HG03520 (cell line): Measurements from ENCODE around the gene PRR30.

Experiments used
- ATAC-seq: cut with Tn5 transposase; IDR thresholded peaks from one replicate; pipeline ENCODE4 v1.9.1; 2021; ENCODE audit warnings: mild to moderate bottlenecking, moderate library complexity; ENCODE audit not compliant: unreplicated experiment

The PRR30 gene

DNA sequence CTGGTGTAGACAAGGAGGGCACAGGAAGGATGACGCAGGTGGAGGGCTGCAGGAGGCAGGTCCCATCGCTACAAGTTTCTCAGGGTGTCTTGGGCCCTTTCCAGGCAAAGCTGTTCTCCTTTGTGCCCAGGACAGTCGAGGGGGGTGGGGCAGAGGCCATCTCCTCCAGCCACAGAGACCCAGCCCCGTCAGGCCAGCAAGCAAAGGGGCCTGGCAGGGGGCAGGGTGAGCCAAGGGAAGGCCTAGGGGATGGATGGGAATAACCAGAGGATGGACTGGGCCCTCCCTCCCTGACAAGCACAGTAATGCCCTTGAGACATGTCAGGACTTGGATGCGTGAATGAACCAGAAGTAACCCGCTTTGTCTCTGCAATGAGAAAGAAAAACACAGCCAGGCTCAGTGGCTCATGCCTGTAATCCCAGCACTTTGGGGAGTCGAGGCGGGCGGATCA lies 15.9 kb upstream of the PRR30 start:
- no peak for ATAC-seq

DNA sequence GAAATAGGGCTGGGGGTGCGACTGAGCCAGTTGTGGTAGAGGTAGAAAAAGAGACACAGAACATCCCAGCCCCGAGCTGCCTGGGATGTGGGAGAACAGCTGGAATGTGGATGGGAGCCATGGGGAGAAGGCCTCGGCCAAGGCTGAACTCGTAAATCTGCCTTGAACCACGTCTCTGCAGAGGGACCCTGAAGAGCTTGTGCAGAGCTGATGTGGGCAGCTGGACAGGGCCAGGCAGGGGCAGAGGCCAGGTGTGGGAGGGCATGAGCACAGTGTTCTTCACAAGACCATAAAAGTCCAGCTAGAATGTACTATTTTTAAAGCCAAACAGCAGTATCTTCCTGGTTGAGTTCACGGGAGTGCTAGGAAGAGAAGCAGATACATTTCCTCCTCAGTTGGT lies 15.3 kb upstream of the PRR30 start:
- no peak for ATAC-seq

DNA sequence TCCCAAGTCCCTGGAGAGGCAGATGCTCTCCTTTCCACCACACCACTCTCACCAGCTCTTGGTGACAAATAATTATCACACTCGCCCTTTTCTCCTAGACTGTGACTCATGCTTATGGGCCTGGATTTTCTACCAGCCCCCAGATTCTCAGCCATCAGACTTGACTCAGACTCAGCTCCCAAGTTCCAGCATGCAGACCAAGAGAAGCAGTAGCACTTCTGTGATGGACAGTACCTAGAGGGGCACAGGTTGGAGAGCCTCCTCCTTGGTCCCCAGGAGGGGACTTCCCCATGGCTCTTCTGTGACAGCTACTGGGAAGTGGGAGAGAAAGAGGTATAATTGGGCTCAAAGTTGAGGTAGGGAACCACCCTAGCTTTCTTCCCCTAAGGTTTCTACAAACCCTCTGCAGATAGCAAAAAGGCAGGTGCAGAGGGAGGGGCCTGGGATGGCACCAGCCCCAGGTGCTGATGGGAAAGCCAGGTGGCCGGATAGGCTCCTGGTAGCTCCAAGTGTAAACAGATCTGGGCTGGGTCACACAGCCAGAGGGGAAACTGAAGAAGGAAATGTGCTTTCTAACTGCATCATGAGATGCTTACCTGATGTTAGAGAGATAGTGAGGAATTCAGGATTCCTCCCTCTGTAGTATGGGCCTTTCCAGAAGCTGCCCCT lies 13.7 kb upstream of the PRR30 start:
- no peak for ATAC-seq

DNA sequence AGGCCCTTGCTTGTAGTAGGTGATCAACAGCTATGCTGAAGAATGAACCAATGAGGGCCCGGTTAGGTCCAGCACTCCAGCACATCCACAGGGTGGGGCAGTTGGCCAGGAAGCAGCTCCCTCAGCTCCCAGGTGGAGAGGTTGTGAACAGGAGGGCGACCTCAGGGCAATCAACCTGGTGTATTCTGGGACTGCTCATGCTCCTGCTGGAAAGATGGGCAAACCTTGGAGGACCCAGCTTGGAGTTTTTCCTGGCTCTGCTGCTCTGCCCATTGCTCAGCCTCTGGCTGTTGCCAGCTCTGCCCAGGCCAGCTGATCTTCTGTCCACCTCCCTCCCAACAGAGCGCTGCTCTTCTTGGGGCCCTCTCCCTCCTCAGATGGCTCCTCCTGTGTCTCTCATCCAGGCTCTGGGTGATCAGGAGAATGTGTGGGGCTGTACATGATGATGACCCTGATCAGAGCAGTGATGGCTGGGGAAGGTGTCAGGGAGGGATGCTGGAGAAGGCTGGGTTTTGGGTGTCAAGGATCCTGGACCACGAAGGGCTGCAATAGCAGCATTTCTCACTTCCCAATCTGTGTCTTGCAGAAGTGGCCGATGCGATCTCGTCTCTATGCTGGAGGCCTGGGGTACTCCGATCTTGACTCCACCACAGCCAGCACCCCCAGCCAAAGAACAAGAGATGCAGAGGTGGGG lies 13.0 kb upstream of the PRR30 start:
- ATAC-seq, result no peak

DNA sequence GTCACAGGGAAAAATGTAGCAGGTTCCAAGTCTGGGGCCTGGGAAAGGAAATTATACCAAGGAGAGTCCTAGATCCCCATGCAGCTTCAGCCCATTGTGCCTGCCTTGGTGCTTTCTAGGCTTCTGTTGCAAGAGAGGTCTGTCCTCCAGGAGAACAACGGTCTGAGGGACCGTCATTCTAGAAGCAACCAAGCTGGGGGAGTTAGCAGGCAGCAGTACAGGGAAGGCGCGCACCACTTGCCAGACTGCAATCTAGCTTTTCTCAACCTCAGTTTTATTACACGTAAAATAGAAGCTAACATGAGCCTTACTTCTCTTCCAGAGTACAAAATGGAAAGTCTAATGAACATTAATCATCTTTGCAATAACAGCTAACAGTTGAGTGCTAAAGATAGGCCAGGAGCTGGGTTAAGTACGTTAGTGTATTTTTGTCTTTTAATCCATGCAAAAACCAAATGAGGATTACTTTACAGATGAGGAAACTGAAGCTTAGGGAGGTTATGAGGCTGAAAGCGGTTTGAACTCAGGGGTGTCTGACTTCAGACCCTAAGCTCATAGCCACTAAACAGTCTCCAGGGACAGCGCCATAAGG lies 11.5 kb upstream of the PRR30 start:
- no peak for ATAC-seq

DNA sequence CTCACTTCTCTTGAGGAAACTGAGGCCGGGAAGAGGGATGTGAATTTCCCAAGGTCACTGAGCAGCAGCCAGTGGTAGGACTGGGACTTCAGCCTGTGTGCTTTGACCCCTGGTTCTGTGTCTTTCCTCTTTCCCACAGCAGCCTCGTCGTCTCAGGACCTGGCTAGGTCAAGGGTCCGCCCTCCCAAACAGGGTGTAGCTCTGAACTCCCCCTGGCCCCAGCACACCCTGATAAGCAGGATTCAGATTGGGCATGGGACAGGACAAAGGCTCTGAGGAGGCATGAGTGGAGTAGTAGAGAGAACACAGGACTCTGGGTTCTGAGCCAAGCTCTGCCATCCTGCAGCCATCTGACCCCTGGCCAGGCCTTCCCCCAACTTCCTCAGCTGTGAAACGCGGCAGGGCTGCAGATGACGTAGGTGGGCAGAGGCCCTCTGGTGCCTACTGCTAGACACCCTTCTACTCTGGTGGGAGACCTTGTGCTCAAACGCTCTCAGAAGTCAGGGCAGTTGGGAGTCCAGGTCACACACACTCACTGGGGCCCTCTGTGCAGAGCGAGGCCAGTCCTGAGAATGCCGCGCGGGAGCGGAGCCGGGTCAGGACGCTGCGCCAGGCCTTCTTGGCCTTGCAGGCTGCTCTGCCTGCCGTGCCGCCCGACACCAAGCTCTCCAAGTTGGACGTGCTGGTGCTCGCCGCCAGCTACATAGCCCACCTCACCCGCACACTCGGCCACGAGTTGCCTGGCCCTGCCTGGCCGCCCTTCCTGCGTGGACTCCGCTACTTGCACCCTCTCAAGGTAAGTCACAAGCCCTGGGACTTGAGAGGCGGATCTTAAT lies 10.6 kb upstream of the PRR30 start:
- ATAC-seq, result no peak

DNA sequence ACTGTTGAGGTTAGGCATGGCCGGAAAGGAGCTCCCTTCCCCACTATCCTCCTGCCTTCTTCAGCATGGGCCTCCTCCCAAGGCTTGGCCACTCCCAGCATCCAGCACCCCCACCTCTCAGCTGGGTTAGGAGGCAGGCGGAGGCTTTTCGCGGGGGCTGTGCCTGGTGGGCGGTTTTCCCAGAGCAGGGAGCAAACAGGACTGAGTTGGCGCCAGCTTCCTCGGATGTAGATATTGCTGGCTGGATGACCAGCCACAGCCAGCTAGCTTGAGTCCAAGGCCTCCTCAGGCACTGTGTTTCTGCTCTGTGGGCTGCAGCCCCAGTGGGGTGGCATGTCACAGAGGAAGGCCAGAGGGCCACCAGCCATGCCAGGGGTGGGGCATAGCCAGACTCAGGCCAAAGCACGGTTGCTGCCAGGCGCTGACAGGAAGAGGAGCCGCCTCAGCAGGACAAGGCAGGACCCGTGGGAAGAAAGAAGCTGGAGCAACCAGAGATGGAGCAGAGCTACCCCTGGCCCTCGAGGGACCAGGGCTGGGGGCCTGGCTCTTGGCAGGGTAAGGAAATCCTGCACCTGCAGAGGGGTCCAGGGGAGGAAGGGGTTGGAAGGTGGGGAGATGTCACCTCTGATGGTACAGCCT lies 9.7 kb upstream of the PRR30 start, which contains the start of gene TCF23:
TSS of gene TCF23 (plus strand) at position 204 of the 639 bp plus-strand sequence. CDS start at position 334, 130 bp downstream.
- ATAC-seq, result no peak

DNA sequence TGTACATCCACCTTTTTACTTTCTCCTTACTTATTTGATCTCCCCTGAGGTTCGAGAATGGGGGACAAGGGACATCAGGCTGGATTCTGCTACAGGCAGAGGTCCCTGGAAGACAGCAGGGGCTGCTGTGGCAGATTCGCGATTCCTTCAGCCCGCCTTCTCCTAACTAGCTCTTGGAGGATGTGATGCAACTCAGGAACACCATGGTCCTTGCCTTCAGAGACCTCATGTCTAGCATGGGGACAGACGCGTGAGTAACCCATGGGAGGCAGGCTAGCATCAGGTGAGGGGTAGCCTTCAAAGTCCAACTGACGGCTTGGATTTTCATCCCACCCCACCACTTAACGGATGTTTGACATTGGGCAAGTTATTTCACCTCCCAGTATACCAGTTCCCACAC lies 8.7 kb upstream of the PRR30 start:
- no peak for ATAC-seq

DNA sequence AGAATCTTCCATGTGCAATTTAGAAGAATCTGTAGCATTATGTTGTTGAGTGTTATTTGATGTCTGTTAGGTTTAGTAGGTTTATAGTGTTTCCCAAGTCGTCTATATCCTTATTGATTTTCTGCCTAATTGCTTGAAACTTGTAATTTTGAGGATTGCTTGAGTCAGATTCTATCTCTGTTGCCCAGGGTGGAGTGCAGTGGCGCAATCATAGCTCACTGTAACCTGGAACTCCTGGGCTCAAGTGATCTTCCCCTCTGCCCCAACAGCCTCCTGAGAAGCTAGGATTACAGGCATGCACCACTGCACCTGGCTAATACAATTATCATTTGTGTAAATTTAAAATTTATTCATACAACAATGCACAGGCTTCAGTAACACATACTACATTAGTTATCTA lies 6.5 kb upstream of the PRR30 start:
- no peak for ATAC-seq

DNA sequence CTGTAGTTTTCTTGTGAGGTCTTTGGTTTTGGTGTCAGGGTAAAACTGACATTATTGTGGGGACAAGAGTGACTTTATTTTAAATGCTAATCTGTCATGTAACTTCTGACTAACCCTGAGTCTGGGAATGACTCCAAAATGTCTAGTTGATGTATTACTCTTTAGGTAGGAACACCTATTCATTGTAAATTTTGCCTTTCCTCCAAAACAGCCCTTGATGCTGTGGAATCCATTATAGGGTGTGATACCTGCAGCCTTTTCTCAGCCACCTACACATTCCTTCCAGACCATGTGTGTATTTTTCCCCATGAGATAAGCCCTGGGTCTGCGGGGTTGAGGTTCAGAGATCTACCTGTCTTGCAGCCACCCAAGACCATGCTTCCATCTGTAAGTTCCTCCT lies 4.1 kb upstream of the PRR30 start:
- ATAC-seq, result no peak

DNA sequence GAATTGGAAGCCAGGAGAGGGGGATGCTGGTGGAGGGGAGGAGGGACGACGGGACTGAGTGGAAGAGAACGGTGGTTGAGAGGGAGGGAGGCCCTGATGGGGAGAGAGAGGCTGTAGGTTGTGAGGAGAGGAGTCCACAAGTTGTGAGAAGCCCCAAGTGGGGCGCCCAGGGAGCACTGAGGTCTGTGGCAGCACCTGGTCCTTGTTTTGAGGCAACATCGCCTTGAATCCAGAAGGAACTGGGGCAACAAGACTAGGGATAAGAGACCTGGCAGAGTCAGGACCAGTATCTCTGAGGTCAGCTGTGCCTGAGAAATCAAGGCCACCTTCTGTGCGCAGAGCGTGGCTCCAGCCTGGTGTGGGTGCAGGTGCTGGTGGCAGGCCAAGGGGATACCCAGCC lies 1.1 kb downstream of the PRR30 start:
- no peak for ATAC-seq

DNA sequence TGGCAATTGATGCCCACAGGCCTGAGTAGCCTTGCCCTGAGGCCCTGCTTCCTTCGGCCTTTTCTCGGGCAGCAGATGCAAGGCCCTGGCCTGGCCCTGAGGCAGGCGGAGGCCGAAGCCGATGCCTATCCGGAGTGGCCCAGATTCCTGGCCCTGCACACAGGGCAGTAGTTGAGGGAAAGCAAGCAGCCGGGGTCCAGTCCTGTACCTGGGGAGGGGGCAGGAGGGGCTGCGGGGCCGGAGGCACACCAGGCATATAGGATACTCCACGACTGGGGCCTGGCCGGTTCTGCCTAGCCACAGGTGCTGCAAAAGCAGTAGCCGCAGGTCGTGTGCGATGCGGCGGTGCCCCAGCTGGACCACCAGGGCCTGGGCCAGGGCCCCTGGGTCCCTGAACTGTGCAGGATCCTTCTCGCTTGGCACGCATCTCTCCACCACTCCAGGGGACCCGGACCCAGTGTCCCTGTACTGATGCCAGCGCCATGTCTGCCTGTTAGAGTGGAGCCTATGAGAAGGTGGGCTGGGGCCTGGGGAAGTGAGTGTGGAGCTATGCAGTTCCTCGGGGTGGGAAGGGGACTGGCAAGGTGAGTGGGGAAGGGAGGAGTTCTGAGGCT lies 1.8 kb downstream of the PRR30 start:
- ATAC-seq, result no peak

DNA sequence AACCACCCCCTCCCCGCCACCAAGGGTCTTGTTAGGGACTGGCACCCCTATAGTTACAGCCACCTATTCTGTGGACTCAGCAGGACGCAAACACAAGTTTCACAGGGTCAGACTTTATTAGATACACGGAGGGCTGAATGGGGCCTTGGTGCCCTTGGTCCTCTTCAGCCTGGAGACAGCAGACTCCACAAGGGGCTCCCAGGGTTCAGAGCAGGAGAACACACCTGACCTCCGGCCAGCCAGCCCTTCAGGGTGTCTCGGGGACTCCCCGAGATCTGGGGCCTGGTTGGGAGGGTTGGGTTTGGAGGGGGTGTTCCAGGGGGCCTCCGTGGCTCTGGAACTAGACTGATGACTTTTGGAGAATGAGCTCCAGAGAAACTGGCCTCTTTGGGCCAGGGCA lies 2.5 kb downstream of the PRR30 start:
- no peak for ATAC-seq

DNA sequence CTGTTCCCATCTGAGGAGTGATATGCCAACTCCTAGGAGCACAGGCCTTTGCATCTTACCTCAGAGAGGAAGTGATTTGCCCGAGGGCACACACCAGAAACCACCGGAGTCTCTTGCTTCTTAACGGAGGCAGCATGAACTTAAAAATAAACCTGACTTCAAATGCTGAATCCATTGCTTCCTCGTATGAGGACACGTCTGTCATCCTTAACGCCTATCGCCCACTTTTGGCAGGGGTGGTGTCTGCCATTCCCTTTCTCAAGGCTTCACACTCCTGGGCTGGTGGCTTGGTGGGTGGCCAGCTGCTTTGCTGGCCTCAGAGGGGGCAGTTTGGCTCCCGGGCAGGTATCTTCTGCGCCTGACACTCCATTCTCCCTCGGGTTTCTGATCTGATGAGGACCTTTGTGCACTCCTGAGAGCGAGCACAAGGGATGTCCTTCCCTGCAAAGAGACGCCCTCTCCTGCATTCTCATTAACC lies 3.7 kb downstream of the PRR30 start:
- ATAC-seq, result no peak

DNA sequence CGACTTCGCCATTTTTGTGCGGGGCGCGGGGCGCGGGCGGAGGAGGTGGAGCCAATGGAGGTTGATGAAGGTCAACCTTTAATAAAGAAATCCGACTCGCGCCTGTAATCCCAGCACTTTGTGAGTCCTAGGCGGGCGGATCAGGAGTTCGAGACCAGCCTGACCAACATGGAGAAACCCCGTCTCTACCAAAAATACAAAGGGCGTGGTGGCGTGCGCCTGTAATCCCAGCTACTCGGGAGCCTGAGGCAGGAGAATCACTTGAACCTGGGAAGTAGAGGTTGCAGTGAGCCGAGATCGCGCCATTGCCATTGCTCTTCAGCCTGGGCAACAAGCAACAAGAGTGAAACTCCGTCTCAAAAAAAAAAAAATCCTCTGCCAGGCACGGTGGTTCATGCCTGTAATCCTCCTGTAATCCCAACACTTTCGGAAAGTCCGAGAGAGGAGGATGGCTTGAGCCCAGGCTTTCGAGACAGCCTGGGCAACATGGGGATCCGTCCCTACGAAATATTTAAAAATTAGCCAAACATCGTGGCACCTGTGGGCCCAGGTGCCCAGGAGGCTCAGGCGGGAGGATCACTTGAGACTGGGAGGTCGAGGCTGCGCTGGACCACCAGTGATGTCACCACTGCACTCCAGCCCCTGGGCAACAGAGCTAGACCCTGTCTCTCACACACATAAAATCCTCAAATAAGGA lies 4.3 kb downstream of the PRR30 start:
- ATAC-seq, result no peak

DNA sequence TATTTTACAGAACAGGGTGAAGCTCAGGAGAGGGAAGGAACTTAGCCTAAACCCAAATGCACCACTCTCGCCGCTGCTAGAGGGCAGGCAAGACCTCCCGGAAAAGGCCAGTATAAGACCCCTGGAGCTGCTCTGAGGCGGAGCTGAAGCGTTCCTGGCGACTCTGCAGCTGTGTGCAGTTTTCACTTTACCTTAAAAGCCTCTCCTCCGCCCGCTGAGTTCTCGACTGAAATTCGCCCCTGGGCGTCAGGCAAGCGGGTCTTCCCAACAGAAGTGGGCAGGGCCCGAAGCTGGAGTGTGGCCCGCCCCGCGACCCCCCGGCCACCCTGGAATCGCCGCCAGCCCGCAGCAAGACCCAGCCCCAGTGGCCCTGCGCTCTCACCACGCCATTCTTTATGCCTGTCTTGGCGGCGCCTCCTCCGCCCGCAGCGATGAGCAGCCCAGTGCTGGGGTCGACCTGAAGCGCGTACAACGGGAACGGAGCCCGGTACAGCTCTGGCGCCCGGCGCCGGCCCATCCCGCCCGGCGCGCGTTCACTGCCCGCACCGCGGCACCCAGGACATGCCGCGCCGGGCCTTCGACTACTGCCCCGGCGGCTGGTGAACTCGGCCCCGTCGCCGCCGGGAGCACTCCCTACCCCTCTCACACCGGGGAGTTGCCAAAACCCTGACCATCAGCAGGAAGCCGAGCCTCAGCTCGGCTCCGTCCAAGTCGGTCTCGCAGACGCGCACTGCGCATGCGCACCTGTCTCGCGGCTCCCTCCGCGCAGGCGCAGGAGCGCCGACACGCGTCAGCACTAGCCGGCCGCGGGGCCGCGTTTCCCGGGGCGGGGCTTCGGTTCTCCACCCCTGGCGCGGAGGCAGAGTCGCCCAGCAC lies 5.1 kb downstream of the PRR30 start, which contains the start of gene PREB:
TSS of gene PREB (minus strand) at position 732 of the 876 bp plus-strand sequence. CDS start at position 517, 215 bp downstream.
- ATAC-seq, result peak; percentile 76

DNA sequence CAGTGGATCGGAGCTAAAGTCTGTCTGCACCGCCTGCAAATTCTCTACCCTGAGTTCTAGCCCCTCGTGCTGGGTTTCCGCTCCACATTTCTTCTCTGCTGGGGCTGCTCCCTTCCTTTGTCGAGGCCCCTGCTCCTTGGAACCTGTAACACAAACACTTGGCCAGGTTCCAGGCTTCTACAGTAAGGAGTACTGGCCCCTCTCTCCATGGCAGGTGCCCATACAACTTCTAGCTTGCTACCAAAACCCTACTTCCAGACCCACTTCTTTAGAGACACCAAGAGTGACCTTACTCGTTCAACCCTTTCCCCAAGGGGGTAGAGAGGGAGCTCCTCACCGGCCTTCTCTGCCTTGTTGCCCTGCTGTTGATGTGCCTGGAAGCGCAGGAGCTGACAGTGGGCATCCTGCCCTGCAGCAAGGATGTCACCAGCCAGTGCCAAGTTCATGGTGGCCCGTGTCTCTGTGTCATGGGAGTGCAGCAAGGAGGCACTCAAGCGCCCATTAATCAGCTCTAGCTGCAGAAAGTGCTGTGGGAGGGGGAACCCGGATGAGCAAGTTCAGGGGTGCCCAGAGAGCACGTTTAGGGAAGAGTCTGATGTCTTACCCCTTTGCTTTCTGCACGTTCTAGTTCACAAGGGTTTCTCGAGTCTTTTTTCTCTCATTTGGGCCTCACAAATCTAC lies 5.9 kb downstream of the PRR30 start:
- ATAC-seq, result no peak

DNA sequence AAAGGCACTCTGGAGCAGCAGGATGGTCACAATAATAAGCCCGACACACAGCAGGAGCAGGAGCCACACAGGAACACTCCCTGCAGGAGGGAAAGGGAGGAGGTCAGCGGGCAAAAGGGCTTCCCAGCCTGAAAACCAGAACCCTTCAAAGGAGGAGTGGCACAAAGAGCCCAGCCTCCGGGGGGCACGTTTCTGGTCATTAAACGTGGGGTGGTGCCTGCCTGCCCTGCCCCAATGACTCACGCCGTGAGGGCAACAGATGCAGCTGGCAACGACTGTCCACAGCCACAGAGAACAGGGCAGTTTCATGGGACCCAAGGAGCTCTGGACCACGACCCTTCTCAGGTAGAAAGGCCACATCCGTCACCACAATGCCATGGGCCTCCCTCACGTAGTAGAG lies 7.8 kb downstream of the PRR30 start:
- no peak for ATAC-seq
